HepG2 (cell line): Measurements from ENCODE around the gene PID1.

Experiments
- PHF8 ChIP-seq: sonication (generic); formaldehyde crosslinking; IDR thresholded peaks from 2 replicates; pipeline ENCODE4 v1.5.0; 2020; ENCODE audit warnings: missing genetic modification reagents
- POLR2AphosphoS2 ChIP-seq: IDR thresholded peaks from 2 replicates; pipeline ENCODE4 v1.6.1; 2011; ENCODE audit warnings: low read depth, low read length, improper control_type of control experiment
- TF ChIP-seq, protein P1 (sequence below): sonication (generic); formaldehyde crosslinking; IDR thresholded peaks from 2 replicates; pipeline ENCODE4 v1.4.0; 2020; ENCODE audit warnings: missing genetic modification reagents

DNA sequence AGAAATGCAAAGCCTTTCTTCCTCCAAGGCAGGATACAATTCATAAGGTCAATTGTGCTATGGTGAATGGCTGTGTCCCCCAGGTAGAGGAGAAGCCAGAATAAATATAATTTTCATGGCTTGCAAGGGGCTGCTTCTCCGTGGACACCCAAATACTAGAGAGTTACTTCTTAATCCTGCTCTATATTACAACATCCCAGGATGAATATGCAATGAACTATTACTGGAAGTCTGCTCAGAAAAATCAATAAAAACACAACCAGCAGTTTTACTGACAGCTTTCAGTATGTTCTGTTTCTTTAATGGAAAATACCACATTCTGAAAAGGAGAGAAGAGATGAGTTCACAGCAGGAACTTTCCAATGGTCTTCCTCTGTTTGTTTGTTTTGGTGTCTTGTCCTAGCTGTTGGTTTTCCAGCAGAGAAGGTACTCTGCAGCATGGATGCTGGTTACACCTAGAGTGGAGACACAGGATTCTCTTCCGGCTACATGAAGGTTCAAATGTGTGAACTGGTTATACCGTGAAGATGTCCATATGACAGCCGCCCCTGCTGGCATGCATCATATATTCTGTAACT, 213.0 kb downstream of the PID1 start:
- TF ChIP-seq PHF8 (CRISPR knock-in tag) (no peak), POLR2AphosphoS2 (no peak)
- TF ChIP-seq, protein P1, sequence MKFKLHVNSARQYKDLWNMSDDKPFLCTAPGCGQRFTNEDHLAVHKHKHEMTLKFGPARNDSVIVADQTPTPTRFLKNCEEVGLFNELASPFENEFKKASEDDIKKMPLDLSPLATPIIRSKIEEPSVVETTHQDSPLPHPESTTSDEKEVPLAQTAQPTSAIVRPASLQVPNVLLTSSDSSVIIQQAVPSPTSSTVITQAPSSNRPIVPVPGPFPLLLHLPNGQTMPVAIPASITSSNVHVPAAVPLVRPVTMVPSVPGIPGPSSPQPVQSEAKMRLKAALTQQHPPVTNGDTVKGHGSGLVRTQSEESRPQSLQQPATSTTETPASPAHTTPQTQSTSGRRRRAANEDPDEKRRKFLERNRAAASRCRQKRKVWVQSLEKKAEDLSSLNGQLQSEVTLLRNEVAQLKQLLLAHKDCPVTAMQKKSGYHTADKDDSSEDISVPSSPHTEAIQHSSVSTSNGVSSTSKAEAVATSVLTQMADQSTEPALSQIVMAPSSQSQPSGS: no peak
